Osteoblast (primary cell): Measurements from ENCODE around the gene ZNF19. TPM values are rescaled to one million over a fixed set of nuclear protein-coding genes. Genes with fewer than 3 reads are reported as not detected.

Source experiments
- DNase-seq: peaks from one replicate; pipeline ENCODE4 v3.0.0; 2011; ENCODE audit warnings: low spot score, mixed read lengths; ENCODE audit not compliant: insufficient read length; ENCODE audit errors: missing footprints
- H2AFZ ChIP-seq: 2 replicates; pipeline ENCODE4 v1.6.0; 2011; ENCODE audit warnings: mild to moderate bottlenecking, low read length
- H3K27ac ChIP-seq: 2 replicates; pipeline ENCODE4 v1.5.1; 2011; ENCODE audit warnings: mild to moderate bottlenecking, low read depth, low read length, moderate library complexity
- H3K27me3 ChIP-seq: 2 replicates; pipeline ENCODE4 v1.6.0; 2012; ENCODE audit warnings: mild to moderate bottlenecking, control low read depth, inconsistent platforms, low read length, moderate library complexity; ENCODE audit not compliant: insufficient read depth
- H3K36me3 ChIP-seq: 2 replicates; pipeline ENCODE4 v1.5.1; 2011; ENCODE audit warnings: mild to moderate bottlenecking, low read length, control low read depth, moderate library complexity; ENCODE audit not compliant: insufficient read depth
- H3K4me1 ChIP-seq: 2 replicates; pipeline ENCODE4 v1.5.1; 2011; ENCODE audit warnings: mild to moderate bottlenecking, low read length, control low read depth, moderate library complexity; ENCODE audit not compliant: insufficient read depth
- H3K4me2 ChIP-seq: 2 replicates; pipeline ENCODE4 v1.6.0; 2011; ENCODE audit warnings: mild to moderate bottlenecking, low read length; ENCODE audit not compliant: insufficient read depth
- H3K4me3 ChIP-seq: fragments of 200-600 bp; sonication (generic); 3 replicates; pipeline ENCODE4 v1.5.1; 2012; ENCODE audit warnings: mild to moderate bottlenecking, low read length, inconsistent platforms; ENCODE audit not compliant: insufficient read depth
- H3K79me2 ChIP-seq: 2 replicates; pipeline ENCODE4 v1.6.0; 2012; ENCODE audit warnings: mild to moderate bottlenecking, low read length, control low read depth, inconsistent platforms; ENCODE audit not compliant: insufficient read depth
- H3K9me3 ChIP-seq: 2 replicates; pipeline ENCODE4 v1.5.1; 2011; ENCODE audit warnings: low read depth, low read length, control low read depth
- H4K20me1 ChIP-seq: 2 replicates; pipeline ENCODE4 v1.6.0; 2012; ENCODE audit warnings: mild to moderate bottlenecking, low read length, control low read depth; ENCODE audit not compliant: insufficient read depth
- CTCF ChIP-seq: IDR thresholded peaks from 2 replicates; pipeline ENCODE4 v1.5.1; 2011; ENCODE audit warnings: mild to moderate bottlenecking, low read depth, low read length, moderate library complexity; ENCODE audit errors: extremely low read depth
- total RNA-seq: library from RNA; depleted of rRNA; stranded (reverse); fragments of >200 nt; gene quantifications from 2 replicates; pipeline ENCODE4 v1.2.3, GENCODE V29; 2012

Gene ZNF19
- total RNA-seq, 1 donor = 6.5 TPM

GRCh38 chr16:71500964-71501363 is 11.8 kb upstream of the ZNF19 start:
- no peaks in the 10 kb centered on the region for H3K79me2 ChIP-seq
- no peaks in the 10 kb centered on the region for H3K36me3 ChIP-seq
- H2AFZ ChIP-seq = no peak overlapping the region
- H3K4me2 ChIP-seq = no peak overlapping the region
- no peaks in the 10 kb centered on the region for H3K9me3 ChIP-seq
- TF ChIP-seq CTCF = no peak
- H3K27ac ChIP-seq = no peak overlapping the region
- no peak overlapping the region for H3K4me3 ChIP-seq
- H3K27me3 ChIP-seq = peaks cover 4% of the 10 kb centered on the region
- no peaks in the 10 kb centered on the region for H3K4me1 ChIP-seq
- H4K20me1 ChIP-seq = no peaks in the 10 kb centered on the region
- no peak for DNase-seq

GRCh38 chr16:71499775-71500364 is 10.7 kb upstream of the ZNF19 start:
- H3K27me3 ChIP-seq = peaks cover 4% of the 10 kb centered on the region

GRCh38 chr16:71498031-71498430 is 8.9 kb upstream of the ZNF19 start:
- Histone ChIP-seq H3K4me2 (no peak overlapping the region), H4K20me1 (no peaks in the 10 kb centered on the region), H3K4me1 (no peaks in the 10 kb centered on the region), H3K9me3 (no peaks in the 10 kb centered on the region), H2AFZ (no peak overlapping the region), H3K79me2 (no peaks in the 10 kb centered on the region), H3K27me3 (peaks cover 4% of the 10 kb centered on the region), H3K36me3 (no peaks in the 10 kb centered on the region), H3K4me3 (no peak overlapping the region), H3K27ac (no peak overlapping the region)
- DNase-seq = no peak
- no peak for TF ChIP-seq CTCF

More at GRCh38 chr16:71499775-71500364, 10.7 kb upstream of the ZNF19 start:
- Histone ChIP-seq H2AFZ (no peak overlapping the region), H4K20me1 (no peaks in the 10 kb centered on the region), H3K36me3 (no peaks in the 10 kb centered on the region), H3K4me2 (no peak overlapping the region), H3K79me2 (no peaks in the 10 kb centered on the region), H3K9me3 (no peaks in the 10 kb centered on the region), H3K4me3 (no peak overlapping the region), H3K27ac (no peak overlapping the region), H3K4me1 (no peaks in the 10 kb centered on the region)
- peak; percentile 73 for TF ChIP-seq CTCF
- DNase-seq = peak; percentile 76

- H3K27ac ChIP-seq = no peak overlapping the region
- H2AFZ ChIP-seq = no peak overlapping the region
- no peaks in the 10 kb centered on the region for H4K20me1 ChIP-seq
- H3K4me3 ChIP-seq = no peak overlapping the region
- no peak for TF ChIP-seq CTCF
- H3K4me1 ChIP-seq = no peaks in the 10 kb centered on the region
- no peaks in the 10 kb centered on the region for H3K27me3 ChIP-seq
- no peaks in the 10 kb centered on the region for H3K9me3 ChIP-seq
- DNase-seq = no peak
- no peak overlapping the region for H3K4me2 ChIP-seq
- no peaks in the 10 kb centered on the region for H3K79me2 ChIP-seq
- no peaks in the 10 kb centered on the region for H3K36me3 ChIP-seq
Observed at GRCh38 chr16:71493213-71493612, 4.1 kb upstream of the ZNF19 start.
